Smooth muscle cell (in vitro differentiated cells): ENCODE data around the gene MTFP1. TPM values are rescaled to one million over a fixed set of nuclear protein-coding genes. Genes with fewer than 3 reads are reported as not detected.
"Not testable (repeated sequence)": the region's sequence is repeated elsewhere in the genome, so short reads cannot be mapped to it uniquely, and the experiment has no call there.

Experiments
- DNase-seq: peaks from one replicate; lab custom pipeline; 2025; ENCODE audit not compliant: unreplicated experiment; lab: John Stamatoyannopoulos, UW
- H2AFZ ChIP-seq: fragments of 200-600 bp; sonication (generic); 2 replicates; pipeline ENCODE4 v1.6.0; 2016; ENCODE audit warnings: antibody characterized with exemption, low read depth, mild to moderate bottlenecking
- H3F3A ChIP-seq: fragments of 200-600 bp; sonication (generic); 2 replicates; pipeline ENCODE4 v1.6.0; 2017; ENCODE audit warnings: antibody characterized with exemption, low read depth
- H3K27ac ChIP-seq: fragments of 200-600 bp; sonication (generic); 2 replicates; pipeline ENCODE4 v1.5.1; 2016; ENCODE audit warnings: low read depth, mild to moderate bottlenecking
- H3K27me3 ChIP-seq: fragments of 200-600 bp; sonication (generic); 2 replicates; pipeline ENCODE4 v1.6.1; 2016; ENCODE audit warnings: low read depth, mild to moderate bottlenecking
- H3K36me3 ChIP-seq: fragments of 200-600 bp; sonication (generic); 2 replicates; pipeline ENCODE4 v1.5.1; 2016; ENCODE audit warnings: low read depth
- H3K4me1 ChIP-seq: fragments of 200-600 bp; sonication (generic); 2 replicates; pipeline ENCODE4 v1.5.1; 2016; ENCODE audit warnings: low read depth
- H3K4me2 ChIP-seq: fragments of 200-600 bp; sonication (generic); 2 replicates; pipeline ENCODE4 v1.6.0; 2016; ENCODE audit warnings: mild to moderate bottlenecking
- H3K4me3 ChIP-seq: fragments of 200-600 bp; sonication (generic); 2 replicates; pipeline ENCODE4 v1.5.1; 2016; ENCODE audit warnings: mild to moderate bottlenecking
- H3K79me2 ChIP-seq: fragments of 200-600 bp; sonication (generic); 2 replicates; pipeline ENCODE4 v1.6.0; 2016; ENCODE audit warnings: low read depth, mild to moderate bottlenecking
- H3K9ac ChIP-seq: fragments of 200-600 bp; sonication (generic); 2 replicates; pipeline ENCODE4 v1.6.0; 2016; ENCODE audit warnings: low read depth
- H3K9me3 ChIP-seq: fragments of 200-600 bp; sonication (generic); replicated peaks from 2 replicates; pipeline ENCODE4 v1.5.1; 2016; ENCODE audit warnings: low read depth
- H4K20me1 ChIP-seq: fragments of 200-600 bp; sonication (generic); 2 replicates; pipeline ENCODE4 v1.6.0; 2016; ENCODE audit warnings: low read depth
- WGBS: methylation state at CpG from one replicate; pipeline ENCODE4 v1.1.7; 2016; ENCODE audit warnings: low lambda C conversion rate; 5-methylcytosine and 5-hydroxymethylcytosine counted together
- polyA plus RNA-seq: library from polyadenylated mRNA; unstranded; fragments of >200 nt; fragmentation: Nextera tagmentation; extraction: Ambion mirVana; gene quantifications from 2 replicates; pipeline ENCODE4 v1.2.1, GENCODE V29; 2016
- total RNA-seq: library from RNA; depleted of rRNA; stranded (reverse); fragments of >200 nt; gene quantifications from 2 replicates; pipeline ENCODE4 v1.2.3, GENCODE V29; 2014
- TF ChIP-seq, protein P1 (sequence below): fragments of 200-600 bp; sonication (generic); IDR thresholded peaks from 2 replicates; pipeline ENCODE4 v1.5.1; 2017; ENCODE audit warnings: borderline replicate concordance, mild to moderate bottlenecking, antibody characterized with exemption; ENCODE audit not compliant: insufficient read depth, poor library complexity, severe bottlenecking

Gene MTFP1
- total and polyA plus RNA-seq, 2 experiments from 2014 or later, result 14.4 to 30.9 TPM

GRCh38 chr22:30400159-30400558, 25.4 kb upstream of the MTFP1 start:
- no peak for DNase-seq
- Histone ChIP-seq H3K27ac (no peak overlapping the region), H2AFZ (no peak overlapping the region), H3K9me3 (no peaks in the 10 kb centered on the region), H3K4me3 (no peak overlapping the region), H3K4me1 (peaks cover 9% of the 10 kb centered on the region), H4K20me1 (peaks cover 52% of the 10 kb centered on the region), H3K27me3 (no peaks in the 10 kb centered on the region), H3K9ac (no peak overlapping the region), H3F3A (no peaks in the 10 kb centered on the region), H3K4me2 (no peak overlapping the region), H3K36me3 (no peaks in the 10 kb centered on the region), H3K79me2 (no peaks in the 10 kb centered on the region)
- TF ChIP-seq, protein P1, sequence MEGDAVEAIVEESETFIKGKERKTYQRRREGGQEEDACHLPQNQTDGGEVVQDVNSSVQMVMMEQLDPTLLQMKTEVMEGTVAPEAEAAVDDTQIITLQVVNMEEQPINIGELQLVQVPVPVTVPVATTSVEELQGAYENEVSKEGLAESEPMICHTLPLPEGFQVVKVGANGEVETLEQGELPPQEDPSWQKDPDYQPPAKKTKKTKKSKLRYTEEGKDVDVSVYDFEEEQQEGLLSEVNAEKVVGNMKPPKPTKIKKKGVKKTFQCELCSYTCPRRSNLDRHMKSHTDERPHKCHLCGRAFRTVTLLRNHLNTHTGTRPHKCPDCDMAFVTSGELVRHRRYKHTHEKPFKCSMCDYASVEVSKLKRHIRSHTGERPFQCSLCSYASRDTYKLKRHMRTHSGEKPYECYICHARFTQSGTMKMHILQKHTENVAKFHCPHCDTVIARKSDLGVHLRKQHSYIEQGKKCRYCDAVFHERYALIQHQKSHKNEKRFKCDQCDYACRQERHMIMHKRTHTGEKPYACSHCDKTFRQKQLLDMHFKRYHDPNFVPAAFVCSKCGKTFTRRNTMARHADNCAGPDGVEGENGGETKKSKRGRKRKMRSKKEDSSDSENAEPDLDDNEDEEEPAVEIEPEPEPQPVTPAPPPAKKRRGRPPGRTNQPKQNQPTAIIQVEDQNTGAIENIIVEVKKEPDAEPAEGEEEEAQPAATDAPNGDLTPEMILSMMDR, result no peak
- WGBS, result 89% methylated on average over 1 of the region's 1 CpG

- not testable (repeated sequence) for H3K9me3 ChIP-seq, H3F3A ChIP-seq, H3K79me2 ChIP-seq, H3K4me1 ChIP-seq, H3K27ac ChIP-seq, DNase-seq, H3K4me2 ChIP-seq, H3K4me3 ChIP-seq, H3K36me3 ChIP-seq, H2AFZ ChIP-seq, H3K27me3 ChIP-seq, H3K9ac ChIP-seq
- peaks cover 59% of the 10 kb centered on the region for H4K20me1 ChIP-seq
- 100% methylated on average over 3 of the region's 3 CpGs for WGBS
Observed at GRCh38 chr22:30401024-30401423, 24.5 kb upstream of the MTFP1 start.

- H3K27me3 ChIP-seq, result no peaks in the 10 kb centered on the region
- no peaks in the 10 kb centered on the region for H3K79me2 ChIP-seq
- peaks cover 59% of the 10 kb centered on the region for H4K20me1 ChIP-seq
- H3K4me2 ChIP-seq, result no peak overlapping the region
- no peak overlapping the region for H3K4me3 ChIP-seq
- H3K4me1 ChIP-seq, result peaks cover 9% of the 10 kb centered on the region
- 48% methylated on average over 5 of the region's 5 CpGs for WGBS
- no peaks in the 10 kb centered on the region for H3F3A ChIP-seq
- no peak overlapping the region for H2AFZ ChIP-seq
- H3K9me3 ChIP-seq, result no peaks in the 10 kb centered on the region
- TF ChIP-seq, protein P1, result no peak
- no peak overlapping the region for H3K9ac ChIP-seq
- no peak for DNase-seq
- no peaks in the 10 kb centered on the region for H3K36me3 ChIP-seq
- no peak overlapping the region for H3K27ac ChIP-seq
Observed at GRCh38 chr22:30402028-30402765, 23.4 kb upstream of the MTFP1 start.

DNA sequence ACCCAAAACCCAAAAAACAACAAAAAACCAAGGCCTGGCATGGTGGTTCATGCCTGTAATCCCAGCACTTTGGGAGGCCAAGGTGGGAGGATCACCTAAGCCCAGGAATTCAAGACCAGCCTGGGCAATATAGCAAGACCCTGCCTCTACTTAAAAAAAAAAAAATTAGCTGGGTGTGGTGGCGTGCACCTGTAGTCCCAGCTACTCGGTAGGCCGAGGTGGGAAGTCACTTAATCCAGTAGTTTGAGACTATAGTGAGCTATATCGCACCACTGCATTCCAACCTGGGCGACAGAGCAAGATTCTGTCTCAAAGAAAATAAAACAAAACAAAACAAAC, 22.8 kb upstream of the MTFP1 start:
- not testable (repeated sequence) for H2AFZ ChIP-seq, H3K9me3 ChIP-seq, H3K9ac ChIP-seq, H3K36me3 ChIP-seq, H3K4me1 ChIP-seq, H3F3A ChIP-seq, H3K79me2 ChIP-seq, H3K4me3 ChIP-seq, H3K27ac ChIP-seq, DNase-seq, H3K4me2 ChIP-seq, H3K27me3 ChIP-seq
- WGBS, result 97% methylated on average over 5 of the region's 5 CpGs
- peaks cover 55% of the 10 kb centered on the region for H4K20me1 ChIP-seq
